ENCODE measurements around the gene NAA40. TPM values are rescaled to one million over a fixed set of nuclear protein-coding genes. Genes with fewer than 3 reads are reported as not detected.

NAA40 gene
- total and polyA plus RNA-seq, 2 of the 13 experiments (the other 11 are each of a cell fraction or from before 2014, with no cell fraction given), result 11.1 to 17.9 TPM

- TF ChIP-seq RELA (CRISPR knock-in tag; IDR thresholded peaks at IDR 0.05) (no peak), TEF (CRISPR knock-in tag; IDR thresholded peaks at IDR 0.05) (no peak), FOSL1 (CRISPR knock-in tag; IDR thresholded peaks at IDR 0.05; ENCODE audit: borderline replicate concordance) (no peak), CREM (IDR thresholded peaks at IDR 0.05) (no peak), CREM (CRISPR knock-in tag; IDR thresholded peaks at IDR 0.05) (no peak), GPN1 (CRISPR knock-in tag; IDR thresholded peaks at IDR 0.05; ENCODE audit: borderline replicate concordance) (no peak), YEATS2 (CRISPR knock-in tag; IDR thresholded peaks at IDR 0.05; ENCODE audit: borderline replicate concordance) (no peak), ZNF124 (CRISPR knock-in tag; IDR thresholded peaks at IDR 0.05) (no peak), ZMAT3 (CRISPR knock-in tag; conservative IDR thresholded peaks at IDR 0.05) (no peak), AHDC1 (CRISPR knock-in tag; IDR thresholded peaks at IDR 0.05; ENCODE audit: borderline replicate concordance) (0 out of 2 replicates have a peak, but pooled peaks have one; percentile 20), TRAFD1 (CRISPR knock-in tag; IDR thresholded peaks at IDR 0.05; ENCODE audit: borderline replicate concordance) (no peak)
- TF ChIP-seq, protein P1, sequence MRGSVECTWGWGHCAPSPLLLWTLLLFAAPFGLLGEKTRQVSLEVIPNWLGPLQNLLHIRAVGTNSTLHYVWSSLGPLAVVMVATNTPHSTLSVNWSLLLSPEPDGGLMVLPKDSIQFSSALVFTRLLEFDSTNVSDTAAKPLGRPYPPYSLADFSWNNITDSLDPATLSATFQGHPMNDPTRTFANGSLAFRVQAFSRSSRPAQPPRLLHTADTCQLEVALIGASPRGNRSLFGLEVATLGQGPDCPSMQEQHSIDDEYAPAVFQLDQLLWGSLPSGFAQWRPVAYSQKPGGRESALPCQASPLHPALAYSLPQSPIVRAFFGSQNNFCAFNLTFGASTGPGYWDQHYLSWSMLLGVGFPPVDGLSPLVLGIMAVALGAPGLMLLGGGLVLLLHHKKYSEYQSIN (CRISPR knock-in tag; IDR thresholded peaks at IDR 0.05; ENCODE audit: borderline replicate concordance), result no peak
- TF ChIP-seq, protein P2, sequence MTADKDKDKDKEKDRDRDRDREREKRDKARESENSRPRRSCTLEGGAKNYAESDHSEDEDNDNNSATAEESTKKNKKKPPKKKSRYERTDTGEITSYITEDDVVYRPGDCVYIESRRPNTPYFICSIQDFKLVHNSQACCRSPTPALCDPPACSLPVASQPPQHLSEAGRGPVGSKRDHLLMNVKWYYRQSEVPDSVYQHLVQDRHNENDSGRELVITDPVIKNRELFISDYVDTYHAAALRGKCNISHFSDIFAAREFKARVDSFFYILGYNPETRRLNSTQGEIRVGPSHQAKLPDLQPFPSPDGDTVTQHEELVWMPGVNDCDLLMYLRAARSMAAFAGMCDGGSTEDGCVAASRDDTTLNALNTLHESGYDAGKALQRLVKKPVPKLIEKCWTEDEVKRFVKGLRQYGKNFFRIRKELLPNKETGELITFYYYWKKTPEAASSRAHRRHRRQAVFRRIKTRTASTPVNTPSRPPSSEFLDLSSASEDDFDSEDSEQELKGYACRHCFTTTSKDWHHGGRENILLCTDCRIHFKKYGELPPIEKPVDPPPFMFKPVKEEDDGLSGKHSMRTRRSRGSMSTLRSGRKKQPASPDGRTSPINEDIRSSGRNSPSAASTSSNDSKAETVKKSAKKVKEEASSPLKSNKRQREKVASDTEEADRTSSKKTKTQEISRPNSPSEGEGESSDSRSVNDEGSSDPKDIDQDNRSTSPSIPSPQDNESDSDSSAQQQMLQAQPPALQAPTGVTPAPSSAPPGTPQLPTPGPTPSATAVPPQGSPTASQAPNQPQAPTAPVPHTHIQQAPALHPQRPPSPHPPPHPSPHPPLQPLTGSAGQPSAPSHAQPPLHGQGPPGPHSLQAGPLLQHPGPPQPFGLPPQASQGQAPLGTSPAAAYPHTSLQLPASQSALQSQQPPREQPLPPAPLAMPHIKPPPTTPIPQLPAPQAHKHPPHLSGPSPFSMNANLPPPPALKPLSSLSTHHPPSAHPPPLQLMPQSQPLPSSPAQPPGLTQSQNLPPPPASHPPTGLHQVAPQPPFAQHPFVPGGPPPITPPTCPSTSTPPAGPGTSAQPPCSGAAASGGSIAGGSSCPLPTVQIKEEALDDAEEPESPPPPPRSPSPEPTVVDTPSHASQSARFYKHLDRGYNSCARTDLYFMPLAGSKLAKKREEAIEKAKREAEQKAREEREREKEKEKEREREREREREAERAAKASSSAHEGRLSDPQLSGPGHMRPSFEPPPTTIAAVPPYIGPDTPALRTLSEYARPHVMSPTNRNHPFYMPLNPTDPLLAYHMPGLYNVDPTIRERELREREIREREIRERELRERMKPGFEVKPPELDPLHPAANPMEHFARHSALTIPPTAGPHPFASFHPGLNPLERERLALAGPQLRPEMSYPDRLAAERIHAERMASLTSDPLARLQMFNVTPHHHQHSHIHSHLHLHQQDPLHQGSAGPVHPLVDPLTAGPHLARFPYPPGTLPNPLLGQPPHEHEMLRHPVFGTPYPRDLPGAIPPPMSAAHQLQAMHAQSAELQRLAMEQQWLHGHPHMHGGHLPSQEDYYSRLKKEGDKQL (CRISPR knock-in tag; IDR thresholded peaks at IDR 0.05; ENCODE audit: low read depth), result no peak
Observed at GRCh38 chr11:63919267-63920125, 19.3 kb upstream of the NAA40 start (continued).
